ENCODE data around the gene KATNBL1.

KATNBL1 gene

DNA sequence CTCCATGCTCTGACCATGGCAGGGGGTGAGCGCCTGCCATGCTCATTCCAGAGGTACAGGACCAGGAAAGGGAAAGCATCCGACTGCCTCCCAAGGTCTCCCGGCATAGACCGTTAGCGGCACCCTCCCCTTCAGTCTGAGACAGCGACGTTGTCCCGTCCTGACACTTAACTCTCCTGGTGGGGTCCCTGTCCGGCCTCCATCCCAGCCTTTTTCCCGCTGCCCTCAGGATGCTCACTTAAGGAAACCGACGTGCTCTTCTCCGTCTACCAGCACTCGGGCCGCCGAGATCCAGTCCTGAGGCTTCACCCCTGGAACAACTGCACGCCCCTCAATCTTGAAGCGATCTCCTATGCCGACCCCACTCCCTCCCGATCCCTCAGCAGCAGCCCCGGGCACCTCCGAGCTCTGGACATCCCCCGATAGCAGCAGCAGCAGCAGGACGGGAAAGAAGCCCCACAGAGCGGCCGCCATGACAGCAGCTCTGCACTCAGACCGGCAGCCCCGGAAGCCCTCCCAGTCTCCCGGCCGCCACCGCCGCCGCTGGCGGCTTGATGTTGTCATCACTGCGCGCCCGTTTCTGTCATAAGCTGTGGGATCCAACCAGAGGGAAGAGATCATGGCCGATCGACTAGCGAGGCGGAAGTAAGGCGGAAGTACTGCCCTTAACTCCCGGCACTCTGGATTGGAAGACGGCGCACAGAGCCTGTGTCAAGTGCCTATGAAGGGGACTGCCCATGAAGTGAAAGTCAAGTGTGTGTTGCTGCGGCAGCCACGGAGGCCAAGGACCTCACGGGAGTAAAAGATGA, 108.3 kb downstream of the KATNBL1 start, which contains the start of the genes EMC7 and PGBD4:
Gene EMC7 (minus strand): TSS at position 497 of the 809 bp plus-strand sequence. CDS start 23 bp downstream, at position 474.
Gene PGBD4 (plus strand): TSS at position 718 of the 809 bp plus-strand sequence. CDS start 449 bp downstream, outside the sequence.
- TF ChIP-seq, protein P1, sequence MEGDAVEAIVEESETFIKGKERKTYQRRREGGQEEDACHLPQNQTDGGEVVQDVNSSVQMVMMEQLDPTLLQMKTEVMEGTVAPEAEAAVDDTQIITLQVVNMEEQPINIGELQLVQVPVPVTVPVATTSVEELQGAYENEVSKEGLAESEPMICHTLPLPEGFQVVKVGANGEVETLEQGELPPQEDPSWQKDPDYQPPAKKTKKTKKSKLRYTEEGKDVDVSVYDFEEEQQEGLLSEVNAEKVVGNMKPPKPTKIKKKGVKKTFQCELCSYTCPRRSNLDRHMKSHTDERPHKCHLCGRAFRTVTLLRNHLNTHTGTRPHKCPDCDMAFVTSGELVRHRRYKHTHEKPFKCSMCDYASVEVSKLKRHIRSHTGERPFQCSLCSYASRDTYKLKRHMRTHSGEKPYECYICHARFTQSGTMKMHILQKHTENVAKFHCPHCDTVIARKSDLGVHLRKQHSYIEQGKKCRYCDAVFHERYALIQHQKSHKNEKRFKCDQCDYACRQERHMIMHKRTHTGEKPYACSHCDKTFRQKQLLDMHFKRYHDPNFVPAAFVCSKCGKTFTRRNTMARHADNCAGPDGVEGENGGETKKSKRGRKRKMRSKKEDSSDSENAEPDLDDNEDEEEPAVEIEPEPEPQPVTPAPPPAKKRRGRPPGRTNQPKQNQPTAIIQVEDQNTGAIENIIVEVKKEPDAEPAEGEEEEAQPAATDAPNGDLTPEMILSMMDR (IDR thresholded peaks at IDR 0.05; ENCODE audit: insufficient read depth, low read length, poor library complexity, severe bottlenecking) = no peak
- DNase-seq (ENCODE audit: extremely low read depth, insufficient read length) = peak; percentile 98
- H3K36me3 ChIP-seq (ENCODE audit: control insufficient read depth, insufficient read depth, low read length) = no peaks in the 10 kb centered on the region; the same call in 1 of the 2 replicates
- peak within 1 kb of the TSS; percentile 91 for H3K4me3 ChIP-seq (replicated peaks; ENCODE audit: low read depth, low read length)
- no peaks in the 10 kb centered on the region for H3K27me3 ChIP-seq (replicated peaks; ENCODE audit: control insufficient read depth, insufficient read depth, low read length)

DNA sequence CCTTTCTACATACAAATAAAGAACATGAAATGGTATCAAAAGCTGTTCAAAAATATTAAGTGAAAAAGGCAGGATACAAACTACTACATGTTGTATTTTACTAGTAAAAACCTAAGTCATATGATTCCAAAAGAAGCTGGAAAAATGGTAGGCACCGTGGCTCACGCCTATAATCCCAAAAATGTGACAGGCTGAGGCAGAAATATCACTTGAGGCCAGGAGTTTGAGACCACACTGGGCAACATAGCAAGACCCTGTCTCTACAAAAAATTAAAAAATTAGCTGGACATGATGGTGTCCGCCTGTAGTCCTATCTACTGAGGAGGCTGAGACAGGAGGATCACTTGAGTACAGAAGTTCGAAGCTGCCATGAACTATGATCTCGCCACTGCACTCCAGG, 110.0 kb downstream of the KATNBL1 start:
- Histone ChIP-seq H3K4me3 (replicated peaks; ENCODE audit: low read depth, low read length) (no peak overlapping the region; the same call in 1 of the 2 replicates), H3K36me3 (ENCODE audit: control insufficient read depth, insufficient read depth, low read length) (peaks cover 1% of the 10 kb centered on the region), H3K27me3 (replicated peaks; ENCODE audit: control insufficient read depth, insufficient read depth, low read length) (no peaks in the 10 kb centered on the region)
- TF ChIP-seq, protein P1 (IDR thresholded peaks at IDR 0.05; ENCODE audit: insufficient read depth, low read length, poor library complexity, severe bottlenecking) = no peak
- DNase-seq (ENCODE audit: extremely low read depth, insufficient read length) = no peak
